ENCODE measurements around the gene CRTC2. TPM values are rescaled to one million over a fixed set of nuclear protein-coding genes. Genes with fewer than 3 reads are reported as not detected.

CRTC2 gene
- total and polyA plus RNA-seq, 9 of the 15 experiments (the other 6 are each of a cell fraction or from before 2014, with no cell fraction given), result 2.7 to 26.4 (median 10.2) TPM

GRCh38 chr1:153922972-153923925 is 35.2 kb downstream of the CRTC2 start, which contains the start of gene GATAD2B (continued):
- TF ChIP-seq POLR2AphosphoS5 (IDR thresholded peaks at IDR 0.05; ENCODE audit: control insufficient read depth, insufficient read depth, low read depth, low read length) (no peak; the same call in 1 of the 2 replicates), ELK3 (CRISPR knock-in tag; IDR thresholded peaks at IDR 0.05) (no peak), ZNF212 (CRISPR knock-in tag; IDR thresholded peaks at IDR 0.05) (no peak), ZNF584 (CRISPR knock-in tag; IDR thresholded peaks at IDR 0.05; ENCODE audit: low read depth) (no peak), ZNF165 (CRISPR knock-in tag; IDR thresholded peaks at IDR 0.05; ENCODE audit: borderline replicate concordance) (no peak), CUX1 (CRISPR knock-in tag; IDR thresholded peaks at IDR 0.05) (no peak), PCBP2 (IDR thresholded peaks at IDR 0.05; ENCODE audit: low read depth, low read length, poor library complexity, severe bottlenecking) (no peak), ZNF444 (CRISPR knock-in tag; IDR thresholded peaks at IDR 0.05) (peak; percentile 28; the same call in 1 of the 2 replicates), MBD1 (CRISPR knock-in tag; IDR thresholded peaks at IDR 0.05) (no peak), BCLAF1 (IDR thresholded peaks at IDR 0.05; ENCODE audit: borderline replicate concordance in 1 of 2, control insufficient read depth in 1 of 2, low read depth in 2 of 2, low read length in 1 of 2) (no peak), ZBTB2 (IDR thresholded peaks at IDR 0.05) (peak; percentile 73; the same call in 1 of the 2 replicates)

Data from K562 (cell line).